ENCODE measurements around the gene ABCC8. TPM values are rescaled to one million over a fixed set of nuclear protein-coding genes. Genes with fewer than 3 reads are reported as not detected.

Gene ABCC8
- total and polyA plus RNA-seq, 2 donors (not counting 3 experiments of a cell fraction or from before 2014, with no cell fraction given), result not detected

DNA sequence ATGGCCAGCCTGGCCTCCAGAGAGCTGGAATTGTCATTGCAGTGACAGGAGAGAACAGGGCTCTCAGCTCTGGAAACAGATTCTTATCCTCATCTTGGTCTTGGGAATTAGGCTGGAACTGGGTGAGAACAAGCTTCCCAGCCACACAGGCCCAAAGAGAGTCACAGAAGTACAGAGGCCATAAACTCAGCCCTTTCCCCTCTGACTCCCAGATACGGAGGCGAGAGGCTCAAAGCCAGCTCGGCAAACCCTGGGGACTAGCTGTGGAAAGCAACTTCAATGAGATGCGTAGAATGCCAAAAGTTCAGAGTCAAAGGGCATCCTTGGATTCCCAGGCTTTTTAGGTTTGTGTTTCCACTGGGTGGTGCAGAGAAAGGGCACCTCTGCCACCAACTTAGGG, 14.3 kb upstream of the ABCC8 start:
- FAIRE-seq (no peak), DNase-seq (ENCODE audit: low read depth, low spot score) (no peak)
- TF ChIP-seq, protein P1, sequence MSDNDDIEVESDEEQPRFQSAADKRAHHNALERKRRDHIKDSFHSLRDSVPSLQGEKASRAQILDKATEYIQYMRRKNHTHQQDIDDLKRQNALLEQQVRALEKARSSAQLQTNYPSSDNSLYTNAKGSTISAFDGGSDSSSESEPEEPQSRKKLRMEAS (IDR thresholded peaks at IDR 0.05; ENCODE audit: insufficient read depth, insufficient read length), result no peak
- TF ChIP-seq POLR2AphosphoS5 (IDR thresholded peaks at IDR 0.05; ENCODE audit: insufficient read depth, low read depth, low read length), result no peak
- no peak for TF ChIP-seq MYC (IDR thresholded peaks at IDR 0.05; ENCODE audit: low read depth, low read length)
- TF ChIP-seq FOS (IDR thresholded peaks at IDR 0.05; ENCODE audit: borderline replicate concordance, insufficient read depth, low read length), result no peak
- TF ChIP-seq, protein P2, sequence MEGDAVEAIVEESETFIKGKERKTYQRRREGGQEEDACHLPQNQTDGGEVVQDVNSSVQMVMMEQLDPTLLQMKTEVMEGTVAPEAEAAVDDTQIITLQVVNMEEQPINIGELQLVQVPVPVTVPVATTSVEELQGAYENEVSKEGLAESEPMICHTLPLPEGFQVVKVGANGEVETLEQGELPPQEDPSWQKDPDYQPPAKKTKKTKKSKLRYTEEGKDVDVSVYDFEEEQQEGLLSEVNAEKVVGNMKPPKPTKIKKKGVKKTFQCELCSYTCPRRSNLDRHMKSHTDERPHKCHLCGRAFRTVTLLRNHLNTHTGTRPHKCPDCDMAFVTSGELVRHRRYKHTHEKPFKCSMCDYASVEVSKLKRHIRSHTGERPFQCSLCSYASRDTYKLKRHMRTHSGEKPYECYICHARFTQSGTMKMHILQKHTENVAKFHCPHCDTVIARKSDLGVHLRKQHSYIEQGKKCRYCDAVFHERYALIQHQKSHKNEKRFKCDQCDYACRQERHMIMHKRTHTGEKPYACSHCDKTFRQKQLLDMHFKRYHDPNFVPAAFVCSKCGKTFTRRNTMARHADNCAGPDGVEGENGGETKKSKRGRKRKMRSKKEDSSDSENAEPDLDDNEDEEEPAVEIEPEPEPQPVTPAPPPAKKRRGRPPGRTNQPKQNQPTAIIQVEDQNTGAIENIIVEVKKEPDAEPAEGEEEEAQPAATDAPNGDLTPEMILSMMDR (IDR thresholded peaks at IDR 0.05; ENCODE audit: extremely low read depth in 1 of 2, insufficient read depth in 1 of 2, low read depth in 1 of 2, low read length in 2 of 2), result no peak
- TF ChIP-seq JUN (IDR thresholded peaks at IDR 0.05; ENCODE audit: borderline replicate concordance, insufficient read depth, insufficient read length, low read depth), result no peak
- TF ChIP-seq GATA2 (IDR thresholded peaks at IDR 0.05; ENCODE audit: insufficient read depth, insufficient read length, low read depth, low read length), result no peak
- TF ChIP-seq EZH2 (IDR thresholded peaks at IDR 0.05; ENCODE audit: borderline replicate concordance, low read depth, low read length, severe bottlenecking), result no peak
- TF ChIP-seq POLR2A (IDR thresholded peaks at IDR 0.05; ENCODE audit: low read depth, low read length), result no peak
- H3K4me3 ChIP-seq (replicated peaks in 1 of 3; ENCODE audit: insufficient read depth in 1 of 3, low read depth in 1 of 3, low read length in 3 of 3), result no peak overlapping the region
- dilution Hi-C loops (cut with MboI; ENCODE audit: extremely low pct_ligation_motif_present, low sequenced_read_pairs) (no loop called here), intact Hi-C loops (cut with micrococcal nuclease) (loop anchor here (5.0 kb wide), 1 partner anchor 246 kb away; no protein-coding TSS in a partner anchor)
- H3K27ac ChIP-seq (ENCODE audit: insufficient read depth, low read depth, low read length), result no peak overlapping the region
- H3K36me3 ChIP-seq (ENCODE audit: control insufficient read depth in 2 of 2, extremely low read depth in 1 of 2, insufficient read depth in 2 of 2, low read length in 2 of 2), result no peaks in the 10 kb centered on the region
- no peaks in the 10 kb centered on the region for H3K79me2 ChIP-seq (ENCODE audit: control insufficient read depth, insufficient read depth, low read length)
- no peaks in the 10 kb centered on the region for H4K20me1 ChIP-seq (replicated peaks; ENCODE audit: control insufficient read depth, extremely low read depth, insufficient read depth, low read length)
- H3K9me3 ChIP-seq (replicated peaks; ENCODE audit: control insufficient read depth, insufficient read depth, low read length), result no peaks in the 10 kb centered on the region
- H3K4me1 ChIP-seq (ENCODE audit: control insufficient read depth, extremely low read depth, insufficient read depth, low read length), result no peaks in the 10 kb centered on the region
- no peaks in the 10 kb centered on the region for H3K9me1 ChIP-seq (replicated peaks; ENCODE audit: control insufficient read depth, extremely low read depth, insufficient read depth, low read length)
- no peak overlapping the region for H2AFZ ChIP-seq (ENCODE audit: low read depth, low read length)
- H3K9ac ChIP-seq (replicated peaks; ENCODE audit: extremely low read depth, insufficient read depth, low read length), result no peak overlapping the region
- ChIA-PET POLR2A (no interaction called here), CTCF (interaction anchor here (2.2 kb wide), 1 partner anchor 107 kb away, joined by 7 read pairs; no protein-coding TSS in a partner anchor)
- peaks cover 0 to 2% of the 10 kb centered on the region in 2 experiments for H3K27me3 ChIP-seq (ENCODE audit: control insufficient read depth in 2 of 2, insufficient read depth in 2 of 2, low read length in 2 of 2)
- no TSS peak for BruUV-seq (replicated peaks)
- H3K4me2 ChIP-seq (ENCODE audit: insufficient read depth, low read length), result no peak overlapping the region

All from endothelial cell of umbilical vein (primary cell).